ENCODE measurements around the gene UBE2U. TPM values are rescaled to one million over a fixed set of nuclear protein-coding genes. Genes with fewer than 3 reads are reported as not detected.

Gene UBE2U
- total RNA-seq (not detected), polyA plus RNA-seq (not detected)
- long read RNA-seq, donor 1 = 0 reads
- long read RNA-seq, donor 2 = 0 reads
- long read RNA-seq, donor 3 = 0 reads
- long read RNA-seq, donor 4 = 0 reads
- long read RNA-seq, donor 5 = 0 reads
- long read RNA-seq, donor 6 = 0 reads
- long read RNA-seq, donor 7 = 0 reads
- long read RNA-seq, donor 8 = 0 reads
- long read RNA-seq, donor 9 = 0 reads
- long read RNA-seq, donor 10 = 0 reads

DNA sequence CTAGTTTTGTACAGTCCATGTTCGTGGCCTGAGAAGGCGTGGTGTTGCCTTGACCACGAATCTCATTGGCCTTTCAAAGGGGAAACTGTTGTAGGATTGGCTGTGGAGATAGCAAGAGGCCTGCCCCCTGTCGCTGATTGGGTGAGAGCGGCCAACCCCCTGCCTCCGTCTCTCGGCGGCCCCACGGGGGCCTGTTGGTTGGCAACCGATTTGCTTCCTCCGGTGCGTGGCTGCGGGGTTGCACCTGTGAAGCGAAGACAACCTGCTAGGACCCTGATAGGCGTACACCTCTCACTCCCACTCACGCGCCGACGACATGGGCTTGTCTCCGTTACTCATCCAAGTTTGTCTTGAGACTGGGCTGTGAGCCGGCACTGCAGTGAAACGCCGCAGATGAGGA, at the start of gene UBE2U:
UBE2U (plus strand) TSS at position 204 of the 400 bp plus-strand sequence. CDS start 428 bp downstream, outside the sequence.
- no peaks in the 10 kb centered on the region for H3K9me3 ChIP-seq (replicated peaks in 1 of 3)
- no peak within 1 kb of the TSS for H3K4me3 ChIP-seq
- intact Hi-C loops (cut with DNase I) = no loop called here
- WGBS, 4 donors = 93 to 96% (median 95%) methylated on average over 23 of the region's 23 CpGs
- H3K36me3 ChIP-seq (replicated peaks in 1 of 2) = no peaks in the 10 kb centered on the region
- H3K27me3 ChIP-seq = no peaks in the 10 kb centered on the region
- H3K4me1 ChIP-seq (replicated peaks in 1 of 2) = no peaks in the 10 kb centered on the region
- TF ChIP-seq, protein P1, sequence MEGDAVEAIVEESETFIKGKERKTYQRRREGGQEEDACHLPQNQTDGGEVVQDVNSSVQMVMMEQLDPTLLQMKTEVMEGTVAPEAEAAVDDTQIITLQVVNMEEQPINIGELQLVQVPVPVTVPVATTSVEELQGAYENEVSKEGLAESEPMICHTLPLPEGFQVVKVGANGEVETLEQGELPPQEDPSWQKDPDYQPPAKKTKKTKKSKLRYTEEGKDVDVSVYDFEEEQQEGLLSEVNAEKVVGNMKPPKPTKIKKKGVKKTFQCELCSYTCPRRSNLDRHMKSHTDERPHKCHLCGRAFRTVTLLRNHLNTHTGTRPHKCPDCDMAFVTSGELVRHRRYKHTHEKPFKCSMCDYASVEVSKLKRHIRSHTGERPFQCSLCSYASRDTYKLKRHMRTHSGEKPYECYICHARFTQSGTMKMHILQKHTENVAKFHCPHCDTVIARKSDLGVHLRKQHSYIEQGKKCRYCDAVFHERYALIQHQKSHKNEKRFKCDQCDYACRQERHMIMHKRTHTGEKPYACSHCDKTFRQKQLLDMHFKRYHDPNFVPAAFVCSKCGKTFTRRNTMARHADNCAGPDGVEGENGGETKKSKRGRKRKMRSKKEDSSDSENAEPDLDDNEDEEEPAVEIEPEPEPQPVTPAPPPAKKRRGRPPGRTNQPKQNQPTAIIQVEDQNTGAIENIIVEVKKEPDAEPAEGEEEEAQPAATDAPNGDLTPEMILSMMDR (IDR thresholded peaks at IDR 0.05) = no peak
- no peak for TF ChIP-seq POLR2A (IDR thresholded peaks at IDR 0.05)
- DNase-seq = no peak
- no peak within 1 kb of the TSS for H3K27ac ChIP-seq

- DNase-seq = no peak
- 33 to 64% (median 63%) methylated on average over 1 of the region's 1 CpG for WGBS, 4 donors
- no peak for TF ChIP-seq POLR2A (IDR thresholded peaks at IDR 0.05)
- TF ChIP-seq, protein P1 (IDR thresholded peaks at IDR 0.05) = no peak
- Histone ChIP-seq H3K27ac (no peak overlapping the region), H3K4me1 (replicated peaks in 1 of 2) (no peaks in the 10 kb centered on the region), H3K27me3 (no peaks in the 10 kb centered on the region), H3K9me3 (replicated peaks in 1 of 3) (no peaks in the 10 kb centered on the region), H3K4me3 (no peak overlapping the region), H3K36me3 (replicated peaks in 1 of 2) (no peaks in the 10 kb centered on the region)
- intact Hi-C loops (cut with DNase I) = no loop called here
Measured at GRCh38 chr1:64155278-64155677, 48.1 kb upstream of the UBE2U start.

- no peak for DNase-seq
- TF ChIP-seq, protein P1 (IDR thresholded peaks at IDR 0.05) = no peak
- TF ChIP-seq POLR2A (IDR thresholded peaks at IDR 0.05) = no peak
- intact Hi-C loops (cut with DNase I) = no loop called here
- no peak overlapping the region for H3K4me3 ChIP-seq
- no peak overlapping the region for H3K27ac ChIP-seq
- no peaks in the 10 kb centered on the region for H3K27me3 ChIP-seq
- WGBS, 4 donors = 65 to 72% (median 70%) methylated on average over 1 of the region's 1 CpG
- H3K36me3 ChIP-seq (replicated peaks in 1 of 2) = no peaks in the 10 kb centered on the region
- no peaks in the 10 kb centered on the region for H3K4me1 ChIP-seq (replicated peaks in 1 of 2)
- H3K9me3 ChIP-seq (replicated peaks in 1 of 3) = no peaks in the 10 kb centered on the region
Measured at GRCh38 chr1:64161357-64161941, 42.0 kb upstream of the UBE2U start.

DNA sequence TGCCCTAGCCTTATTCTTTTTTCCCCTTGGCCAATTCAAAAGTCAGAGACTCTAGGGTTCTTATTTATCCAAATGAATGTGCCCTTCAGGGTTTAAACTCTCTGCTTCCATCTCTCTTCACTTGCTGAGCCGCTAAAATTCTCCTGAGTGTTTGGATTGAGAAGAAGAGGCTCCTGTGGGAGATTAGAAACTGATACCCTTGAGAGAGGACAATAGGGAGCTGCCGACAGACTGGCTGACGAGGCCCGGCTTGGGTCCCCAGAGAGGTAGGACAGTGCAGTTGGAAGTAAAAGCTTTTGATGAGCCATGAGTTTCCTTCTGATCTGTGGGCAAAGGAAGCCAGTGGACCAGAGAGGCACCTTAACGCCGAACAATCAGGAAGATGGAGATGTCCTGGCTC, 41.3 kb upstream of the UBE2U start:
- intact Hi-C loops (cut with DNase I) = no loop called here
- Histone ChIP-seq H3K36me3 (replicated peaks in 1 of 2) (no peaks in the 10 kb centered on the region), H3K27me3 (no peaks in the 10 kb centered on the region), H3K4me3 (no peak overlapping the region), H3K9me3 (replicated peaks in 1 of 3) (no peaks in the 10 kb centered on the region), H3K27ac (no peak overlapping the region), H3K4me1 (replicated peaks in 1 of 2) (no peaks in the 10 kb centered on the region)
- DNase-seq = no peak
- TF ChIP-seq, protein P1 (IDR thresholded peaks at IDR 0.05) = no peak
- TF ChIP-seq POLR2A (IDR thresholded peaks at IDR 0.05) = no peak
- 83 to 88% (median 87%) methylated on average over 6 of the region's 6 CpGs for WGBS, 4 donors

All from adrenal gland (tissue), 19 donors.